ENCODE data around the gene DZIP1L. TPM values are rescaled to one million over a fixed set of nuclear protein-coding genes. Genes with fewer than 3 reads are reported as not detected.

Gene DZIP1L
- total RNA-seq, 1 experiment from 2014 or later = 11.1 TPM

DNA sequence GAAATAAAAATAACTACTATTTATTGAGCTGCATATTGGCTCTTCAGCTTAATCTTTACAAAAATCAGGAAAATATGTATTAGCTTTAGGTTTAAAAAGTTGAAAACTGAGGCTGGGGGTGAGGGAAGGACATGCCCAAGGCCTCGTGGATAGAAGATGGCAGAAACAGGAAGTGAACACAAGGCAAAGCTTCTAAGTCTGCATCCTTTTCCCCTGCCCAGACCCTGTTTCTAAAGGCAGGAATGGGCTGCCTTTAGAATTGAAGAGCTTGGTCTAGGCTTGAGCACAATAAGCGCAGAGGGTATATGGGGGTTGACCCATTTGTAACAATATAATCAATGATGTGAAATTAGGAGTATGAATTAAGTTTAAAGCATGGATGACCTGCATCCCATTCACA, 99.3 kb downstream of the DZIP1L start:
- Histone ChIP-seq H3K9me3 (ENCODE audit: control insufficient read depth, insufficient read depth, low read depth, low read length) (no peaks in the 10 kb centered on the region), H3K27ac (ENCODE audit: low read length) (no peak overlapping the region), H3K27me3 (ENCODE audit: control insufficient read depth, insufficient read depth, low read length) (0 out of 2 replicates have a peak, but pooled peaks cover 4% of the 10 kb centered on the region), H3K4me1 (ENCODE audit: control insufficient read depth, insufficient read depth, low read length) (no peaks in the 10 kb centered on the region), H3K4me3 (ENCODE audit: low read depth in 2 of 2, low read length in 2 of 2) (no peak overlapping the region), H3K36me3 (ENCODE audit: control insufficient read depth, insufficient read depth, low read length) (no peaks in the 10 kb centered on the region)
- in situ Hi-C loops (cut with HindIII; ENCODE audit: low pct_unique_long_range_greater_than_20kb, low sequenced_read_pairs) (no loop called here), intact Hi-C loops (cut with micrococcal nuclease; ENCODE audit: unreplicated experiment) (no loop called here)
- CTCF ChIA-PET = no interaction called here
- DNase-seq (ENCODE audit: low read depth, low spot score) (no peak), ATAC-seq (no peak)
- TF ChIP-seq SIN3A (IDR thresholded peaks at IDR 0.05; ENCODE audit: borderline replicate concordance, insufficient read depth, low read depth, low read length) = no peak
- no peak for TF ChIP-seq POLR2AphosphoS5 (IDR thresholded peaks at IDR 0.05; ENCODE audit: low read depth, low read length)
- TF ChIP-seq, protein P1, sequence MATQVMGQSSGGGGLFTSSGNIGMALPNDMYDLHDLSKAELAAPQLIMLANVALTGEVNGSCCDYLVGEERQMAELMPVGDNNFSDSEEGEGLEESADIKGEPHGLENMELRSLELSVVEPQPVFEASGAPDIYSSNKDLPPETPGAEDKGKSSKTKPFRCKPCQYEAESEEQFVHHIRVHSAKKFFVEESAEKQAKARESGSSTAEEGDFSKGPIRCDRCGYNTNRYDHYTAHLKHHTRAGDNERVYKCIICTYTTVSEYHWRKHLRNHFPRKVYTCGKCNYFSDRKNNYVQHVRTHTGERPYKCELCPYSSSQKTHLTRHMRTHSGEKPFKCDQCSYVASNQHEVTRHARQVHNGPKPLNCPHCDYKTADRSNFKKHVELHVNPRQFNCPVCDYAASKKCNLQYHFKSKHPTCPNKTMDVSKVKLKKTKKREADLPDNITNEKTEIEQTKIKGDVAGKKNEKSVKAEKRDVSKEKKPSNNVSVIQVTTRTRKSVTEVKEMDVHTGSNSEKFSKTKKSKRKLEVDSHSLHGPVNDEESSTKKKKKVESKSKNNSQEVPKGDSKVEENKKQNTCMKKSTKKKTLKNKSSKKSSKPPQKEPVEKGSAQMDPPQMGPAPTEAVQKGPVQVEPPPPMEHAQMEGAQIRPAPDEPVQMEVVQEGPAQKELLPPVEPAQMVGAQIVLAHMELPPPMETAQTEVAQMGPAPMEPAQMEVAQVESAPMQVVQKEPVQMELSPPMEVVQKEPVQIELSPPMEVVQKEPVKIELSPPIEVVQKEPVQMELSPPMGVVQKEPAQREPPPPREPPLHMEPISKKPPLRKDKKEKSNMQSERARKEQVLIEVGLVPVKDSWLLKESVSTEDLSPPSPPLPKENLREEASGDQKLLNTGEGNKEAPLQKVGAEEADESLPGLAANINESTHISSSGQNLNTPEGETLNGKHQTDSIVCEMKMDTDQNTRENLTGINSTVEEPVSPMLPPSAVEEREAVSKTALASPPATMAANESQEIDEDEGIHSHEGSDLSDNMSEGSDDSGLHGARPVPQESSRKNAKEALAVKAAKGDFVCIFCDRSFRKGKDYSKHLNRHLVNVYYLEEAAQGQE (IDR thresholded peaks at IDR 0.05; ENCODE audit: insufficient read depth in 1 of 2, low read depth in 2 of 2, low read length in 1 of 2) = no peak
- no peak for TF ChIP-seq CTCF (IDR thresholded peaks at IDR 0.05)
- no peak for TF ChIP-seq TCF7L2 (IDR thresholded peaks at IDR 0.05; ENCODE audit: low read depth, low read length)
- no TSS peak for BruUV-seq (replicated peaks)
- POLR2A ChIA-PET = no interaction called here

GRCh38 chr3:138012526-138012925, 102.9 kb downstream of the DZIP1L start:
- POLR2A ChIA-PET = no interaction called here

More at GRCh38 chr3:138012526-138012925, 102.9 kb downstream of the DZIP1L start:
- Histone ChIP-seq H3K9me3 (ENCODE audit: control insufficient read depth, insufficient read depth, low read depth, low read length) (no peaks in the 10 kb centered on the region), H3K27me3 (ENCODE audit: control insufficient read depth, insufficient read depth, low read length) (0 out of 2 replicates have a peak, but pooled peaks cover 4% of the 10 kb centered on the region), H3K27ac (ENCODE audit: low read length) (no peak overlapping the region), H3K4me3 (ENCODE audit: low read depth in 2 of 2, low read length in 2 of 2) (no peak overlapping the region), H3K4me1 (ENCODE audit: control insufficient read depth, insufficient read depth, low read length) (no peaks in the 10 kb centered on the region), H3K36me3 (ENCODE audit: control insufficient read depth, insufficient read depth, low read length) (no peaks in the 10 kb centered on the region)
- DNase-seq (ENCODE audit: low read depth, low spot score) (no peak), ATAC-seq (no peak)
- CTCF ChIA-PET = no interaction called here
- in situ Hi-C loops (cut with HindIII; ENCODE audit: low pct_unique_long_range_greater_than_20kb, low sequenced_read_pairs) = no loop called here
- intact Hi-C loops (cut with micrococcal nuclease; ENCODE audit: unreplicated experiment) = no loop called here
- TF ChIP-seq POLR2AphosphoS5 (IDR thresholded peaks at IDR 0.05; ENCODE audit: low read depth, low read length) (no peak), TCF7L2 (IDR thresholded peaks at IDR 0.05; ENCODE audit: low read depth, low read length) (no peak), CTCF (IDR thresholded peaks at IDR 0.05) (no peak)
- no TSS peak for BruUV-seq (replicated peaks)

Other genes starting within 250 kb of the DZIP1L start
- 0.08 TPM for gene CLDN18, start 105.4 kb downstream of the DZIP1L start, total RNA-seq (2021; ENCODE audit: unreplicated experiment)
- gene A4GNT, start 16.8 kb upstream of the DZIP1L start, total RNA-seq (2021; ENCODE audit: unreplicated experiment) = not detected
- 21.8 TPM for gene DBR1, start 59.3 kb upstream of the DZIP1L start, total RNA-seq (2021; ENCODE audit: unreplicated experiment)
- gene ARMC8, start 71.7 kb upstream of the DZIP1L start, total RNA-seq (2021; ENCODE audit: unreplicated experiment) = 56.0 TPM
- gene NME9, start 214.2 kb upstream of the DZIP1L start, total RNA-seq (2021; ENCODE audit: unreplicated experiment) = not detected
- 14.2 TPM for gene MRAS, start 233.0 kb upstream of the DZIP1L start, total RNA-seq (2021; ENCODE audit: unreplicated experiment)

All from Panc1 (cell line).